Nephron (organoid): ENCODE measurements around the gene RPL13A.

Experiments used
- H3K27ac Mint-ChIP-seq, 3 experiments: 2 replicates each; pipeline ENCODE4 v1.8.0; 2020; ENCODE audit warnings: mixed read lengths in 3 of 3, mild to moderate bottlenecking in 2 of 3, moderate library complexity in 1 of 3
- H3K27me3 Mint-ChIP-seq: 2 replicates; pipeline ENCODE4 v1.8.0; 2021; ENCODE audit warnings: low read depth, mild to moderate bottlenecking, moderate library complexity, mixed read lengths
- H3K36me3 Mint-ChIP-seq: 2 replicates; pipeline ENCODE4 v1.8.0; 2020; ENCODE audit warnings: low read depth, mixed read lengths
- H3K4me1 Mint-ChIP-seq: 2 replicates; pipeline ENCODE4 v1.8.0; 2020; ENCODE audit warnings: mixed read lengths
- H3K4me3 Mint-ChIP-seq, 3 experiments: 2 replicates each; pipeline ENCODE4 v1.8.0; 2020; ENCODE audit warnings: mild to moderate bottlenecking in 3 of 3, mixed read lengths in 3 of 3, moderate library complexity in 2 of 3
- H3K9me3 Mint-ChIP-seq: 2 replicates; pipeline ENCODE4 v1.8.0; 2020; ENCODE audit warnings: mixed read lengths
- CTCF ChIP-seq, 3 experiments: fragments of 200-600 bp; sonication (generic); IDR thresholded peaks; one replicate each; pipeline ENCODE4 v1.5.0; 2021; ENCODE audit warnings: antibody characterized with exemption in 3 of 3; ENCODE audit not compliant: unreplicated experiment in 3 of 3

Gene RPL13A

GRCh38 chr19:49461656-49462055 is 25.8 kb upstream of the RPL13A start:
- Mint-ChIP-seq H3K9me3 (no peaks in the 10 kb centered on the region), H3K4me1 (no peaks in the 10 kb centered on the region), H3K4me3 (no peak overlapping the region), H3K27ac (no peak overlapping the region), H3K36me3 (peaks cover 4% of the 10 kb centered on the region), H3K27me3 (no peaks in the 10 kb centered on the region)
- TF ChIP-seq CTCF (IDR thresholded peaks at IDR 0.05; ENCODE audit: unreplicated experiment in 3 of 3): no peak

DNA sequence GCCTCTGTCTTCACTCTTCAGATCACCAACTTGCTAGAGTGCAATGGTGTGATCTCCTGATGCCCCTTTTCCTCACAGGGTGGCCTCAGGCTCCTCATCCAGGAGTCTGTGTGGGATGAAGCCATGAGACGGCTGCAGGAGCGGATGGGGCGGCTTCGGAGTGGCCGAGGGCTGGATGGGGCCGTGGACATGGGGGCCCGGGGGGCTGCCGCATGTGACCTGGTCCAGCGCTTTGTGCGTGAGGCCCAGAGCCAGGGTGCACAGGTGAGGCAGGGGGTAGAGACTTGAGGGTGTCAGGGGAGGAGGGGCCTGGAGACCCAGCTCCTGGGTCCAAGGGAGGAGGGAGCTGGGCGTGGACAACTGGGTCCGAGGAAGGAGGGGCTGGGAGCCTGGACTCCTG is 24.9 kb upstream of the RPL13A start:
- no peaks in the 10 kb centered on the region for H3K9me3 Mint-ChIP-seq
- no peak overlapping the region for H3K4me3 Mint-ChIP-seq
- H3K27ac Mint-ChIP-seq: no peak overlapping the region
- H3K4me1 Mint-ChIP-seq: no peaks in the 10 kb centered on the region
- no peak for TF ChIP-seq CTCF (IDR thresholded peaks at IDR 0.05; ENCODE audit: unreplicated experiment in 3 of 3)
- H3K27me3 Mint-ChIP-seq: no peaks in the 10 kb centered on the region
- peaks cover 4% of the 10 kb centered on the region for H3K36me3 Mint-ChIP-seq

DNA sequence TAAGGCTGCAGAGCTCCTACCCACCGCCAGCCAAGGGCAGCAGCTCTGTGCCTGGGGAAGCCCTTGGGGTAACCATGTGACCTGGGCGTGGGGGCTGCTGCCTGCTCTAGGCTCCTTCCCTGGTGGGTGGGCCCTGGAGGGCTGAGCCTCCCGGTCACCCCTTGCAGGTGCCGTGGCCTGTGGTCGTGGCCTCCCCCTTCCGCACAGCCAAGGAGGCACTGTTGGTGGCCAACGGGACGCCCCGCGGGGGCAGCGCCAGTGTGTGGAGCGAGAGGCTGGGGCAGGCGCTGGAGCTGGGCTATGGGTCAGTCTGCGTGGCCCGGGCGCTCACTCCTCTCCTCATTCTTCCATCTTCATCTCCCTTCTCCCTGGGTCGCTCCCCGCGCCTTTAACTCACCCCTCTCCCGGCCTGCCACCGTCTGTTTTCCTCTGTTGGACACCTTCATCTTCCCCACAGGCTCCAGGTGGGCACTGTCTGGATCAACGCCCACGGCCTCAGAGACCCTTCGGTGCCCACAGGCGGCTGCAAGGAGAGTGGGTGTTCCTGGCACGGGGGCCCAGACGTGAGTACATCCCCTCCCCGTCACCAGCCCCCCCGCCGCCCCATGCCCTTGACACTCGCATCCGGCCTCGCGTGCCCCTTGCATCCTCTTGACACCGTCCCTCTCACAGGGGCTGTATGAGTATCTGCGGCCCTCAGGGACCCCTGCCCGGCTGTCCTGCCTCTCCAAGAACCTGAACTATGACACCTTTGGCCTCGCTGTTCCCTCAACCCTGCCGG is 23.3 kb upstream of the RPL13A start:
- H3K27ac Mint-ChIP-seq: no peak overlapping the region
- H3K9me3 Mint-ChIP-seq: no peaks in the 10 kb centered on the region
- no peak overlapping the region for H3K4me3 Mint-ChIP-seq
- H3K27me3 Mint-ChIP-seq: no peaks in the 10 kb centered on the region
- peaks cover 7% of the 10 kb centered on the region for H3K36me3 Mint-ChIP-seq
- TF ChIP-seq CTCF (IDR thresholded peaks at IDR 0.05; ENCODE audit: unreplicated experiment in 3 of 3): no peak
- no peaks in the 10 kb centered on the region for H3K4me1 Mint-ChIP-seq

- TF ChIP-seq CTCF (IDR thresholded peaks at IDR 0.05; ENCODE audit: unreplicated experiment in 3 of 3): no peak
- no peaks in the 10 kb centered on the region for H3K9me3 Mint-ChIP-seq
- H3K27ac Mint-ChIP-seq: no peak overlapping the region
- H3K4me1 Mint-ChIP-seq: no peaks in the 10 kb centered on the region
- H3K27me3 Mint-ChIP-seq: no peaks in the 10 kb centered on the region
- H3K4me3 Mint-ChIP-seq: no peak overlapping the region
- H3K36me3 Mint-ChIP-seq: peaks cover 8% of the 10 kb centered on the region
Observed at GRCh38 chr19:49465371-49465770, 22.0 kb upstream of the RPL13A start.

DNA sequence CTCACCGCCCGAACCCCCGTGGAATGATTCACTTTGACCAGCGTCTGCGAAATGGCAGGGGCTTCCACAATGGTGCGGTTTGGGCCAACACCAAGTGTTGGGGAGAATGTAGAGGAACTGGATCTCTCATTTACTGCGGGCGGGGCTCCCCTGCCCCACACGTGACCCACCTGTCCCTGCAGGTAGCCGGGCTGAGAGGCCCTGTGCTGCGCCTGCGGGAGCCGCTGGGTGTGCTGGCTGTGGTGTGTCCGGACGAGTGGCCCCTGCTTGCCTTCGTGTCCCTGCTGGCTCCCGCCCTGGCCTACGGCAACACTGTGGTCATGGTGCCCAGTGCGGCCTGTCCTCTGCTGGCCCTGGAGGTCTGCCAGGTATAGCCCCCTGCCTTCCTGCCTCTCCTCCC is 19.2 kb upstream of the RPL13A start:
- Mint-ChIP-seq H3K27ac (no peak overlapping the region), H3K36me3 (peaks cover 8% of the 10 kb centered on the region), H3K27me3 (no peaks in the 10 kb centered on the region), H3K9me3 (no peaks in the 10 kb centered on the region), H3K4me1 (no peaks in the 10 kb centered on the region), H3K4me3 (no peak overlapping the region)
- no peak for TF ChIP-seq CTCF (IDR thresholded peaks at IDR 0.05; ENCODE audit: unreplicated experiment in 3 of 3)
